CD4-positive, alpha-beta memory T cell (primary cell): Measurements from ENCODE around the gene FZD4. TPM values are rescaled to one million over a fixed set of nuclear protein-coding genes. Genes with fewer than 3 reads are reported as not detected.

Experiments used
- CTCF ChIA-PET: fragments of 350-600 bp; sonication (Branson Sonifier 250); formaldehyde crosslinking; loops from one replicate; lab custom pipeline; 2021; ENCODE audit warnings: inconsistent platforms; ENCODE audit not compliant: partially characterized antibody; lab: Charles Lee
- POLR2A ChIA-PET: fragments of 350-600 bp; sonication (Branson Sonifier 250); formaldehyde crosslinking; loops from one replicate; lab custom pipeline; 2021; ENCODE audit not compliant: partially characterized antibody; lab: Charles Lee
- DNase-seq, 5 donors: peaks; one replicate each; pipeline versions ENCODE4 v3.0.0 to v3.0.0-alpha.2; 2020 to 2022; ENCODE audit warnings: mixed read lengths in 1 of 5
- H3K27ac ChIP-seq: one replicate; pipeline ENCODE4 v1.7.0; 2013; ENCODE audit warnings: low read depth, low read length
- H3K27me3 ChIP-seq: 2 replicates; pipeline ENCODE4 v1.7.0; 2013; ENCODE audit warnings: mild to moderate bottlenecking, low read length, moderate library complexity; ENCODE audit not compliant: insufficient read depth
- H3K36me3 ChIP-seq: 2 replicates; pipeline ENCODE4 v1.7.0; 2013; ENCODE audit warnings: mild to moderate bottlenecking, low read length, moderate library complexity; ENCODE audit not compliant: insufficient read depth
- H3K4me1 ChIP-seq: 2 replicates; pipeline ENCODE4 v1.7.0; 2013; ENCODE audit warnings: mild to moderate bottlenecking, low read length, moderate library complexity; ENCODE audit not compliant: insufficient read depth
- H3K4me3 ChIP-seq, 2 donors: one replicate each; pipeline ENCODE4 v1.7.0; 2013; ENCODE audit warnings: low read length in 2 of 2, mild to moderate bottlenecking in 1 of 2
- H3K9me3 ChIP-seq, 2 donors: one replicate each; pipeline ENCODE4 v1.7.0; 2013; ENCODE audit warnings: low read length in 2 of 2, control low read depth in 1 of 2; ENCODE audit not compliant: control insufficient read depth in 1 of 2
- H3K27ac Mint-ChIP-seq, 7 donors: one replicate each; pipeline ENCODE4 v1.8.0; 2020 to 2021; ENCODE audit warnings: mixed read lengths in 7 of 7, mild to moderate bottlenecking in 6 of 7, inconsistent platforms in 3 of 7, moderate library complexity in 3 of 7
- H3K27me3 Mint-ChIP-seq, 2 donors: one replicate each; pipeline ENCODE4 v1.8.0; 2020 to 2021; ENCODE audit warnings: mixed read lengths in 2 of 2
- H3K36me3 Mint-ChIP-seq, 2 donors: one replicate each; pipeline ENCODE4 v1.8.0; 2020 to 2021; ENCODE audit warnings: mixed read lengths in 2 of 2, inconsistent platforms in 1 of 2, mild to moderate bottlenecking in 1 of 2
- H3K4me1 Mint-ChIP-seq, 4 donors: one replicate each; pipeline ENCODE4 v1.8.0; 2020 to 2021; ENCODE audit warnings: mixed read lengths in 4 of 4, mild to moderate bottlenecking in 1 of 4
- H3K4me3 Mint-ChIP-seq, 8 donors: one replicate each; pipeline ENCODE4 v1.8.0; 2020 to 2021; ENCODE audit warnings: mixed read lengths in 8 of 8, mild to moderate bottlenecking in 7 of 8, moderate library complexity in 6 of 8, inconsistent platforms in 3 of 8
- H3K9me3 Mint-ChIP-seq, 8 donors: one replicate each; pipeline ENCODE4 v1.8.0; 2020 to 2021; ENCODE audit warnings: mixed read lengths in 8 of 8, mild to moderate bottlenecking in 5 of 8, inconsistent platforms in 3 of 8, moderate library complexity in 1 of 8
- intact Hi-C: fragments of 100-400 bp; cut with micrococcal nuclease; formaldehyde crosslinking; loops from one replicate; pipeline ENCODE4 v1.15.1; 2023
- polyA plus RNA-seq, 2 donors: library from polyadenylated mRNA; unstranded; fragments of 300-500 nt; fragmentation: Illumina TruSeq; gene quantifications; one replicate each; pipeline ENCODE4 v1.2.3, GENCODE V29; 2021
- total RNA-seq, 2 experiments: library from RNA; stranded (reverse); gene quantifications; one replicate each; pipeline ENCODE4 v1.2.3, GENCODE V29; 2021

The FZD4 gene
- total and polyA plus RNA-seq, 4 experiments from 2014 or later, result 0.03 to 0.06 TPM; not detected in 2

- H3K27ac ChIP-seq, result no peak overlapping the region
- DNase-seq, result no peak
- Mint-ChIP-seq H3K27me3 (no peaks in the 10 kb centered on the region), H3K36me3 (no peaks in the 10 kb centered on the region), H3K4me1 (no peaks in the 10 kb centered on the region), H3K9me3 (no peaks in the 10 kb centered on the region), H3K4me3 (no peak overlapping the region), H3K27ac (no peak overlapping the region)
- H3K4me1 ChIP-seq, result no peaks in the 10 kb centered on the region
- H3K4me3 ChIP-seq, result no peak overlapping the region
- H3K9me3 ChIP-seq, result no peaks in the 10 kb centered on the region
- H3K27me3 ChIP-seq, result no peaks in the 10 kb centered on the region
- no peaks in the 10 kb centered on the region for H3K36me3 ChIP-seq
- ChIA-PET POLR2A (no interaction called here), CTCF (interaction anchor here (0.6 to 1.8 kb wide), 4 partner anchors 10 to 115 kb away, joined by 3 to 5 read pairs (median 3); no protein-coding TSS in a partner anchor)
- intact Hi-C loops, result no loop called here
These were observed 27.9 kb upstream of the FZD4 start for GRCh38 chr11:86983021-86983488.

- Mint-ChIP-seq H3K4me3 (no peak overlapping the region), H3K36me3 (no peaks in the 10 kb centered on the region), H3K4me1 (no peaks in the 10 kb centered on the region), H3K9me3 (no peaks in the 10 kb centered on the region), H3K27me3 (no peaks in the 10 kb centered on the region), H3K27ac (no peak overlapping the region)
- H3K27me3 ChIP-seq, result no peaks in the 10 kb centered on the region
- no peaks in the 10 kb centered on the region for H3K4me1 ChIP-seq
- intact Hi-C loops, result no loop called here
- DNase-seq, result no peak
- no peaks in the 10 kb centered on the region for H3K9me3 ChIP-seq
- ChIA-PET CTCF (interaction anchor here (1.0 to 2.4 kb wide), 3 partner anchors 17 to 308 kb away, joined by 4 to 9 read pairs (median 5); no protein-coding TSS in a partner anchor), POLR2A (no interaction called here)
- H3K36me3 ChIP-seq, result no peaks in the 10 kb centered on the region
- H3K4me3 ChIP-seq, result no peak overlapping the region
- H3K27ac ChIP-seq, result no peak overlapping the region
These were observed 26.8 kb upstream of the FZD4 start for GRCh38 chr11:86981777-86982540.

- H3K27ac ChIP-seq, result no peak overlapping the region
- H3K4me3 Mint-ChIP-seq, result no peak overlapping the region
- no peaks in the 10 kb centered on the region for H3K9me3 Mint-ChIP-seq
- no peaks in the 10 kb centered on the region for H3K4me1 Mint-ChIP-seq
- CTCF ChIA-PET, result interaction anchor here (0.7 to 2.4 kb wide), 6 partner anchors 32 to 337 kb away, joined by 3 to 9 read pairs (median 3); no protein-coding TSS in a partner anchor
- no peak for DNase-seq
- H3K27ac Mint-ChIP-seq, result no peak overlapping the region
- H3K27me3 ChIP-seq, result no peaks in the 10 kb centered on the region
- no peaks in the 10 kb centered on the region for H3K27me3 Mint-ChIP-seq
- no peaks in the 10 kb centered on the region for H3K9me3 ChIP-seq
- H3K4me3 ChIP-seq, result no peak overlapping the region
- no peaks in the 10 kb centered on the region for H3K36me3 Mint-ChIP-seq
- POLR2A ChIA-PET, result no interaction called here
- no peaks in the 10 kb centered on the region for H3K4me1 ChIP-seq
- H3K36me3 ChIP-seq, result no peaks in the 10 kb centered on the region
- intact Hi-C loops, result no loop called here
These were observed 25.0 kb upstream of the FZD4 start for GRCh38 chr11:86980086-86980796.

- no peak overlapping the region for H3K4me3 ChIP-seq
- Mint-ChIP-seq H3K27ac (no peak overlapping the region), H3K9me3 (peaks cover 0 to 8% (median 3%) of the 10 kb centered on the region in 8 donors), H3K27me3 (peaks cover 0 to 3% of the 10 kb centered on the region in 2 donors), H3K4me3 (no peak overlapping the region), H3K36me3 (peaks cover 0 to 2% of the 10 kb centered on the region in 2 donors), H3K4me1 (no peaks in the 10 kb centered on the region)
- DNase-seq, result peak in 3 of 5 donors; percentile 22 to 33 (median 24)
- H3K27me3 ChIP-seq, result no peaks in the 10 kb centered on the region
- ChIA-PET POLR2A (no interaction called here), CTCF (interaction anchor here (1.1 to 1.6 kb wide), 2 partner anchors 119 to 311 kb away, joined by 3 to 4 read pairs; no protein-coding TSS in a partner anchor)
- intact Hi-C loops, result no loop called here
- H3K9me3 ChIP-seq, result no peaks in the 10 kb centered on the region
- H3K36me3 ChIP-seq, result no peaks in the 10 kb centered on the region
- no peaks in the 10 kb centered on the region for H3K4me1 ChIP-seq
- H3K27ac ChIP-seq, result no peak overlapping the region
These were observed 23.8 kb upstream of the FZD4 start for GRCh38 chr11:86978756-86979608.

- ChIA-PET POLR2A (no interaction called here), CTCF (interaction anchor here (1.1 kb wide), 1 partner anchor 312 kb away, joined by 3 read pairs; no protein-coding TSS in a partner anchor)
- Histone ChIP-seq H3K4me1 (no peaks in the 10 kb centered on the region), H3K27ac (no peak overlapping the region), H3K9me3 (no peaks in the 10 kb centered on the region), H3K27me3 (no peaks in the 10 kb centered on the region), H3K36me3 (no peaks in the 10 kb centered on the region), H3K4me3 (no peak overlapping the region)
- H3K9me3 Mint-ChIP-seq, result peaks cover 0 to 14% (median 7%) of the 10 kb centered on the region in 8 donors
- peaks cover 0 to 3% of the 10 kb centered on the region in 2 donors for H3K36me3 Mint-ChIP-seq
- no peak overlapping the region for H3K27ac Mint-ChIP-seq
- intact Hi-C loops, result no loop called here
- no peak for DNase-seq
- H3K27me3 Mint-ChIP-seq, result peaks cover 0 to 3% of the 10 kb centered on the region in 2 donors
- H3K4me3 Mint-ChIP-seq, result no peak overlapping the region
- H3K4me1 Mint-ChIP-seq, result no peaks in the 10 kb centered on the region
These were observed 23.1 kb upstream of the FZD4 start for GRCh38 chr11:86978247-86978646.

- no peaks in the 10 kb centered on the region for H3K9me3 ChIP-seq
- Mint-ChIP-seq H3K4me3 (no peak overlapping the region), H3K27me3 (peaks cover 0 to 3% of the 10 kb centered on the region in 2 donors), H3K27ac (no peak overlapping the region), H3K9me3 (peaks cover 2 to 21% (median 14%) of the 10 kb centered on the region in 8 donors), H3K4me1 (no peaks in the 10 kb centered on the region), H3K36me3 (peaks cover 0 to 5% of the 10 kb centered on the region in 2 donors)
- POLR2A ChIA-PET, result no interaction called here
- CTCF ChIA-PET, result interaction anchor here (1.1 to 3.1 kb wide), 4 partner anchors 10 to 313 kb away, joined by 3 to 14 read pairs (median 6); no protein-coding TSS in a partner anchor
- H3K27me3 ChIP-seq, result no peaks in the 10 kb centered on the region
- H3K27ac ChIP-seq, result no peak overlapping the region
- H3K4me3 ChIP-seq, result no peak overlapping the region
- intact Hi-C loops, result no loop called here
- H3K4me1 ChIP-seq, result no peaks in the 10 kb centered on the region
- no peak for DNase-seq
- H3K36me3 ChIP-seq, result no peaks in the 10 kb centered on the region
These were observed 22.4 kb upstream of the FZD4 start for GRCh38 chr11:86977441-86978050.
